ENCODE results near the gene PCSK4. TPM values are rescaled to one million over a fixed set of nuclear protein-coding genes. Genes with fewer than 3 reads are reported as not detected.

Gene PCSK4
- total and polyA plus RNA-seq, 2 of the 13 experiments (the other 11 are each of a cell fraction or from before 2014, with no cell fraction given) = 2.0 to 2.7 TPM

- TF ChIP-seq GABPB1 (CRISPR knock-in tag; IDR thresholded peaks at IDR 0.05) (peak; percentile 49; the same call in 1 of the 2 replicates), ZNF605 (CRISPR knock-in tag; IDR thresholded peaks at IDR 0.05) (no peak), AGO2 (optimal IDR thresholded peaks at IDR 0.05; ENCODE audit: low read depth, low read length) (peak; percentile 44), GATA4 (IDR thresholded peaks at IDR 0.05; ENCODE audit: borderline replicate concordance, low read depth) (no peak), ELF1 (CRISPR knock-in tag; IDR thresholded peaks at IDR 0.05) (peak; percentile 57), NFKBIZ (CRISPR knock-in tag; IDR thresholded peaks at IDR 0.05) (no peak), HMGXB3 (CRISPR knock-in tag; IDR thresholded peaks at IDR 0.05; ENCODE audit: borderline replicate concordance) (no peak), ZFP91 (CRISPR knock-in tag; IDR thresholded peaks at IDR 0.05; ENCODE audit: borderline replicate concordance) (peak; percentile 100), FOXP4 (CRISPR knock-in tag; IDR thresholded peaks at IDR 0.05) (no peak), NFYB (CRISPR knock-in tag; IDR thresholded peaks at IDR 0.05) (peak; percentile 93), NBN (conservative IDR thresholded peaks at IDR 0.05) (no peak), KDM6A (CRISPR knock-in tag; IDR thresholded peaks at IDR 0.05; ENCODE audit: low read depth) (no peak), ZSCAN21 (CRISPR knock-in tag; IDR thresholded peaks at IDR 0.05; ENCODE audit: borderline replicate concordance) (no peak), ZNF687 (CRISPR knock-in tag; IDR thresholded peaks at IDR 0.05) (0 out of 2 replicates have a peak, but pooled peaks have one; percentile 32), SP2 (CRISPR knock-in tag; IDR thresholded peaks at IDR 0.05) (peak; percentile 88), RBFOX2 (IDR thresholded peaks at IDR 0.05; ENCODE audit: low read depth, low read length) (peak; percentile 68), KAT8 (CRISPR knock-in tag; IDR thresholded peaks at IDR 0.05) (no peak), MED8 (CRISPR knock-in tag; IDR thresholded peaks at IDR 0.05; ENCODE audit: insufficient replicate concordance) (no peak)
These were observed 17.8 kb upstream of the PCSK4 start (continued) for GRCh38 chr19:1507763-1508506.

Measured in HepG2 (cell line).